Upper lobe of left lung (tissue), 6 donors: Measurements from ENCODE around the gene IGSF8. TPM values are rescaled to one million over a fixed set of nuclear protein-coding genes. Genes with fewer than 3 reads are reported as not detected.
A peak's percentile ranks its signal among the peaks of the same experiment; 100 is the strongest.
"Not testable (repeated sequence)": the region's sequence is repeated elsewhere in the genome, so short reads cannot be mapped to it uniquely, and the experiment has no call there.

ENCODE experiments used
- ATAC-seq, 2 donors: fragments of 200-7000 bp; cut with Tn5 transposase; one replicate each; pipeline ENCODE4 v1.9.1; 2022; ENCODE audit warnings: mild to moderate bottlenecking in 2 of 2, moderate library complexity in 2 of 2; ENCODE audit not compliant: low FRiP score in 2 of 2
- DNase-seq, 2 donors: peaks; one replicate each; pipeline ENCODE4 v3.0.0-alpha.2; 2019 to 2020
- H3K27ac ChIP-seq, 4 donors: fragments of 200-600 bp; sonication (generic); one replicate each; pipeline ENCODE4 v1.5.1; 2016 to 2019
- H3K27me3 ChIP-seq, 4 donors: fragments of 200-600 bp; sonication (generic); one replicate each; pipeline ENCODE4 v1.5.1; 2017 to 2019
- H3K36me3 ChIP-seq, 4 donors: fragments of 200-600 bp; sonication (generic); one replicate each; pipeline ENCODE4 v1.5.1; 2016 to 2019
- H3K4me1 ChIP-seq, 4 donors: fragments of 200-600 bp; sonication (generic); one replicate each; pipeline ENCODE4 v1.5.1; 2018 to 2019
- H3K4me3 ChIP-seq, 4 donors: fragments of 200-600 bp; sonication (generic); one replicate each; pipeline ENCODE4 v1.5.1; 2017 to 2019; ENCODE audit warnings: mild to moderate bottlenecking in 2 of 4, moderate library complexity in 1 of 4
- H3K9me3 ChIP-seq, 4 donors: fragments of 200-600 bp; sonication (generic); one replicate each; pipeline ENCODE4 v1.5.1; 2018 to 2019
- EP300 ChIP-seq, 4 donors: sonication (generic); formaldehyde crosslinking; IDR thresholded peaks; one replicate each; pipeline ENCODE4 v1.5.1; 2017; ENCODE audit warnings: antibody characterized with exemption in 4 of 4, control low read depth in 2 of 4
- POLR2A ChIP-seq, 4 donors: fragments of 450-650 bp; IDR thresholded peaks; one replicate each; pipeline ENCODE4 v1.5.1; 2016 to 2017; ENCODE audit warnings: antibody characterized with exemption in 4 of 4, mild to moderate bottlenecking in 2 of 4
- POLR2AphosphoS5 ChIP-seq, 2 donors: sonication (generic); formaldehyde crosslinking; IDR thresholded peaks; one replicate each; pipeline ENCODE4 v1.5.1; 2017; ENCODE audit warnings: antibody characterized with exemption in 2 of 2
- WGBS, 2 donors: methylation state at CpG; one replicate each; pipeline ENCODE4 v1.1.5; 2017 to 2018; 5-methylcytosine and 5-hydroxymethylcytosine counted together
- total RNA-seq, 6 donors: library from RNA; depleted of rRNA in 4 of 6; stranded (reverse); fragments of >200 nt in 4 of 6; gene quantifications; one replicate each; pipeline versions ENCODE4 v1.1.0 to v1.2.1, GENCODE V29; 2016 to 2021
- TF ChIP-seq, protein P1 (sequence below), 6 experiments: fragments of 450-650 bp in 4 of 6; fragments of 200-600 bp in 2 of 6; sonication (generic) in 2 of 6; IDR thresholded peaks; one replicate each; pipeline ENCODE4 v1.5.1; 2016 to 2019; ENCODE audit warnings: antibody characterized with exemption in 6 of 6
- donor health status: DM: no; HTN: no; CAD: no; lungs with moderate emphysema.
- donor health status: DM: no; HTN: yes; CAD: no; lungs with severe emphysema.

The IGSF8 gene
- total RNA-seq, 6 donors from 2014 or later = 13.6 to 43.8 (median 36.9) TPM

- DNase-seq = no peak
- TF ChIP-seq POLR2AphosphoS5 (IDR thresholded peaks at IDR 0.05) (no peak), EP300 (IDR thresholded peaks at IDR 0.05) (no peak), POLR2A (IDR thresholded peaks at IDR 0.05) (no peak)
- TF ChIP-seq, protein P1, sequence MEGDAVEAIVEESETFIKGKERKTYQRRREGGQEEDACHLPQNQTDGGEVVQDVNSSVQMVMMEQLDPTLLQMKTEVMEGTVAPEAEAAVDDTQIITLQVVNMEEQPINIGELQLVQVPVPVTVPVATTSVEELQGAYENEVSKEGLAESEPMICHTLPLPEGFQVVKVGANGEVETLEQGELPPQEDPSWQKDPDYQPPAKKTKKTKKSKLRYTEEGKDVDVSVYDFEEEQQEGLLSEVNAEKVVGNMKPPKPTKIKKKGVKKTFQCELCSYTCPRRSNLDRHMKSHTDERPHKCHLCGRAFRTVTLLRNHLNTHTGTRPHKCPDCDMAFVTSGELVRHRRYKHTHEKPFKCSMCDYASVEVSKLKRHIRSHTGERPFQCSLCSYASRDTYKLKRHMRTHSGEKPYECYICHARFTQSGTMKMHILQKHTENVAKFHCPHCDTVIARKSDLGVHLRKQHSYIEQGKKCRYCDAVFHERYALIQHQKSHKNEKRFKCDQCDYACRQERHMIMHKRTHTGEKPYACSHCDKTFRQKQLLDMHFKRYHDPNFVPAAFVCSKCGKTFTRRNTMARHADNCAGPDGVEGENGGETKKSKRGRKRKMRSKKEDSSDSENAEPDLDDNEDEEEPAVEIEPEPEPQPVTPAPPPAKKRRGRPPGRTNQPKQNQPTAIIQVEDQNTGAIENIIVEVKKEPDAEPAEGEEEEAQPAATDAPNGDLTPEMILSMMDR (IDR thresholded peaks at IDR 0.05) = no peak
- peaks cover 0 to 4% (median 1%) of the 10 kb centered on the region in 4 donors for H3K4me1 ChIP-seq
- H3K27ac ChIP-seq = no peak overlapping the region
- H3K36me3 ChIP-seq = no peaks in the 10 kb centered on the region
- H3K27me3 ChIP-seq = no peaks in the 10 kb centered on the region
- no peaks in the 10 kb centered on the region for H3K9me3 ChIP-seq
- 90 to 94% methylated on average over 6 to 9 of the region's 9 CpGs for WGBS, 2 donors
- no peak overlapping the region for H3K4me3 ChIP-seq
- ATAC-seq = no peak
These were observed 29.0 kb upstream of the IGSF8 start for GRCh38 chr1:160127381-160127780.

- H3K27me3 ChIP-seq, DNase-seq, H3K9me3 ChIP-seq, H3K36me3 ChIP-seq, ATAC-seq, H3K27ac ChIP-seq, H3K4me3 ChIP-seq, H3K4me1 ChIP-seq: not testable (repeated sequence)
- WGBS, 2 donors = 70 to 74% methylated on average over 4 of the region's 4 CpGs
These were observed 27.9 kb upstream of the IGSF8 start for GRCh38 chr1:160126342-160126741.

DNA sequence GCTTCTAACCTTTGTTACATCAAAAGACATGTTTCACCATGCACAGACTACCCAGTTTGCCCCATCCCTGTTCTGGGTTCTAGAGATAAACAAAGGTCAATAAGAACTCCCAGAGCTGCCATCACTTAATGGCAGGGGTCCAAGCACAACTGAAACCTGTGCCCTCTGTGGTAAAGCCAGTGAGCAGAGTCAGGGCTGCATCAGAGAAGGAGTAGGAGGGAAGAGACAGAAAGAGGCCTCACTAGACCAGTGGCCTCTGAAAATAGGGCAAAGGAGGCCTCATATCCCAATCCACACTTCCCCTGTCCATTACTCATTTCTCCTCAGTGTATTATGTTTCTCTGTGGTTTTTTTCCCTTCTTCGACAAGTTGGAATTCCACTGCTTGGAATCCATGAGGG is 27.3 kb upstream of the IGSF8 start:
- no peaks in the 10 kb centered on the region for H3K27me3 ChIP-seq
- ATAC-seq (no peak), DNase-seq (no peak)
- no peaks in the 10 kb centered on the region for H3K9me3 ChIP-seq
- no peaks in the 10 kb centered on the region for H3K36me3 ChIP-seq
- no peak overlapping the region for H3K27ac ChIP-seq
- no peak overlapping the region for H3K4me3 ChIP-seq
- TF ChIP-seq, protein P1 (IDR thresholded peaks at IDR 0.05) = no peak
- TF ChIP-seq EP300 (IDR thresholded peaks at IDR 0.05) = no peak
- TF ChIP-seq POLR2A (IDR thresholded peaks at IDR 0.05) = no peak
- TF ChIP-seq POLR2AphosphoS5 (IDR thresholded peaks at IDR 0.05) = no peak
- WGBS, 2 donors = 81 to 91% methylated on average over 1 of the region's 1 CpG
- peaks cover 0 to 4% (median 0%) of the 10 kb centered on the region in 4 donors for H3K4me1 ChIP-seq

GRCh38 chr1:160124705-160125478 is 26.5 kb upstream of the IGSF8 start:
- TF ChIP-seq POLR2AphosphoS5 (IDR thresholded peaks at IDR 0.05) = peak in 1 of 2 donors; percentile 47
- no peak for TF ChIP-seq POLR2A (IDR thresholded peaks at IDR 0.05)
- peak in 2 of 4 donors; percentile 17 to 25 for TF ChIP-seq EP300 (IDR thresholded peaks at IDR 0.05)
- H3K4me1 ChIP-seq = peaks cover 0 to 4% (median 0%) of the 10 kb centered on the region in 4 donors
- peak; percentile 14 to 54 for ATAC-seq

GRCh38 chr1:160123726-160124125 is 25.3 kb upstream of the IGSF8 start:
- TF ChIP-seq POLR2A (IDR thresholded peaks at IDR 0.05) (no peak), EP300 (IDR thresholded peaks at IDR 0.05) (no peak), POLR2AphosphoS5 (IDR thresholded peaks at IDR 0.05) (no peak)
- TF ChIP-seq, protein P1 (IDR thresholded peaks at IDR 0.05) = no peak
- Histone ChIP-seq H3K27ac (no peak overlapping the region), H3K9me3 (no peaks in the 10 kb centered on the region), H3K4me1 (peaks cover 0 to 4% (median 0%) of the 10 kb centered on the region in 4 donors), H3K27me3 (no peaks in the 10 kb centered on the region), H3K36me3 (no peaks in the 10 kb centered on the region), H3K4me3 (no peak overlapping the region)
- no peak for DNase-seq
- no peak for ATAC-seq

More at GRCh38 chr1:160124705-160125478, 26.5 kb upstream of the IGSF8 start:
- no peaks in the 10 kb centered on the region for H3K9me3 ChIP-seq
- DNase-seq = peak in 1 of 2 donors; percentile 37
- H3K27ac ChIP-seq = no peak overlapping the region
- H3K27me3 ChIP-seq = no peaks in the 10 kb centered on the region
- no peak overlapping the region for H3K4me3 ChIP-seq
- 61 to 64% methylated on average over 8 of the region's 8 CpGs for WGBS, 2 donors
- no peaks in the 10 kb centered on the region for H3K36me3 ChIP-seq
